ENCODE results near the gene CNR2.

- TF ChIP-seq SP1 (IDR thresholded peaks at IDR 0.05) = no peak
- no peak for TF ChIP-seq L3MBTL2 (conservative IDR thresholded peaks at IDR 0.05)
- TF ChIP-seq NFRKB (IDR thresholded peaks at IDR 0.05) = no peak
- TF ChIP-seq FOXM1 (IDR thresholded peaks at IDR 0.05; ENCODE audit: borderline replicate concordance) = no peak
- no peak for TF ChIP-seq TARDBP (IDR thresholded peaks at IDR 0.05)
- no peak for TF ChIP-seq FOXA1 (IDR thresholded peaks at IDR 0.05)
Measured at GRCh38 chr1:23922321-23922943, 9.3 kb upstream of the CNR2 start.

Data from HEK293T (cell line).